GM18861 (cell line): ENCODE results near the gene ALLC.

Experiments used
- ATAC-seq: cut with Tn5 transposase; IDR thresholded peaks from one replicate; pipeline ENCODE4 v1.9.1; 2021; ENCODE audit not compliant: unreplicated experiment

Gene ALLC

DNA sequence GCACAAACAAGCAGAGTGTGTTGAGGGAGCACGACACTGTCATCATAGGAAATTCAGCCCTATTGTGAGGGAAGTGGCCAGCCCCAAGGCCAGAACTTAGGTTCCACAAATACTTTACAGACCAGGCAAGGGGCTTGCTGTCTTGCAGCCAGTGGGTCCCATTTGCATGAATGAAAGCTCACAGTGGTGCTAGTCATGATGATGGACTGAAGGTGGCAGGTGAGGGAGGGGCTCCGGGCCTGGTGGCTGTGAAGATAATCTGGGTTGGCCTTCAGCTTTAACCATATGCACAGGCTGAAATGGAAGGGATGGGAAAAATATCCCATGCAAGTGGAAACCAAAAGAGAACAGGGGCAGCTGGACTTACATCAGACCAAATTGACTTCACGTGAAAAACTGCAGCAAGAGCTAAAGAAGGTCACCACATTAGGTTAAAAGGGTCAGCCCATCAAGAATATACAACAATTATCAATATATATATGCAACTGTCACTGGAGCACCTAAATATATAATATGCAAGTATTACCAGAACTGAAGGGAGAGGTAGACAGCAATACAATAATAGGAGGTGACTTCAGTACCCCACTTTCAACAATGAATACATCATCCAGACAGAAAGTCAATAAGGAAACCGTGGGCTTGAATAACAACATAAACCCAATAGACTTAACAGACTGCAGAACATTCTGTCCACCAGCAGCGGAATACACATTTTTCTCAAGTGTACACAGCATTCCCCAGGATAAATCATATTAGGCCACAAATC is 84.9 kb downstream of the ALLC start:
- ATAC-seq: no peak

GRCh38 chr2:3743951-3744555 is 86.1 kb downstream of the ALLC start:
- ATAC-seq: no peak

DNA sequence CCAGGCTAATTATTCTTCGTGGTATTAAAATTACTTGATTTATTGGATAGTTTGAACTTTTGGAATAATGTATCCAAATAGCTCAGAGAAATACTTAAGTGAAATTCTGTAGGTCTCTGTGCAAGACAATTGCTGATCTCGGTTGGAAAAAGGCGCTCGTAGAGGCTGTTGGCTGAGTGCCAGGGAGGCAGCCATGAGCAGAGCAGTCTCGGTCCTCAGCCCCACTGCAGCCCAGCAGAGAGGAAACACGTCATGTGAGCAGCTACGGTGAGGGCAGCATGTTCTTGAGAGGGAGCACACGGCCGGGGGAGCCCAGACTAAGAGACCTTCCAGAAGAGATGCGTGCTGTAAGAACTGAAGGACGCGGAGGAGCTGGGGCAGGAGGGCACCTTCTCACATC is 87.9 kb downstream of the ALLC start:
- ATAC-seq: no peak

- no peak for ATAC-seq
Observed at GRCh38 chr2:3747032-3747654, 89.1 kb downstream of the ALLC start.

GRCh38 chr2:3747826-3748225 is 89.8 kb downstream of the ALLC start:
- no peak for ATAC-seq

GRCh38 chr2:3749201-3749600 is 91.2 kb downstream of the ALLC start:
- ATAC-seq: no peak

DNA sequence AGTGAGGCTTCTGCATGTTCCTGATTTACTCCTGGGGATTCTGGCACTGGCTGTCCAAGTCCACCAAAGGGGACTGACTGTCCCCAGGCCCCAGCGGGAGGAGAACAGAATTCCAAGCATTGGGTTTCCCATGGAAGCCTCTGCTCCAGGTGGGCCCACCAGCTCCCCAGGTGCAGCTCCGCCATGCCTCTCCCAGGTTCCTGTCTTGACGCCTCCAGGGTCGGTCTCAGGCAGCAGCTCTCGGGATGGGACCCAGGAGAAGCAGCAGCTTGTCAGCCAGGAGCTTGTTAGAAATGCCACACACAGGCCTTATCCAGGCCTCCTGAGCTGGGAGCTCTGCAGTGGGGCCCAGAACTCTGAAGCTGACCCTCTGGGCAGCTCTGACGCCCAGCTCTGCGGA is 93.3 kb downstream of the ALLC start:
- no peak for ATAC-seq

- ATAC-seq: no peak
Observed at GRCh38 chr2:3751806-3752205, 93.8 kb downstream of the ALLC start.
